PFSK-1 (cell line): Measurements from ENCODE around the gene NANOS2.

Experiments used
- FOXP2 ChIP-seq: optimal IDR thresholded peaks from 2 replicates; pipeline ENCODE3; 2011; ENCODE audit warnings: borderline replicate concordance, control low read depth, inconsistent platforms; ENCODE audit not compliant: insufficient read depth; ENCODE audit errors: extremely low read length, extremely low read depth
- POLR2AphosphoS5 ChIP-seq: IDR thresholded peaks from 2 replicates; pipeline ENCODE4 v1.6.1; 2012; ENCODE audit warnings: low read depth, mild to moderate bottlenecking, control low read depth, low read length, moderate library complexity
- REST ChIP-seq, 2 experiments: IDR thresholded peaks; 2 replicates each; pipeline versions ENCODE4 v1.6.1 to v1.8.0; 2011 to 2012; ENCODE audit warnings: low read depth in 2 of 2, low read length in 2 of 2, control low read depth in 1 of 2, inconsistent platforms in 1 of 2, mild to moderate bottlenecking in 1 of 2, moderate library complexity in 1 of 2; ENCODE audit not compliant: insufficient read depth in 1 of 2
- SIN3A ChIP-seq: IDR thresholded peaks from 2 replicates; pipeline ENCODE4 v1.6.1; 2012; ENCODE audit warnings: mild to moderate bottlenecking, low read length, moderate library complexity, borderline replicate concordance; ENCODE audit not compliant: insufficient read depth
- TAF1 ChIP-seq: IDR thresholded peaks from 2 replicates; pipeline ENCODE4 v1.6.1; 2012; ENCODE audit warnings: low read length, control low read depth, borderline replicate concordance; ENCODE audit not compliant: insufficient read depth

The NANOS2 gene

GRCh38 chr19:45958769-45959516 lies 44.4 kb upstream of the NANOS2 start:
- TF ChIP-seq TAF1 = no peak
- no peak for TF ChIP-seq SIN3A
- TF ChIP-seq REST (IDR thresholded peaks at IDR 0.05; ENCODE audit: insufficient read depth in 1 of 2, low read depth in 2 of 2, low read length in 2 of 2) = no peak
- TF ChIP-seq POLR2AphosphoS5 = no peak
- no peak for TF ChIP-seq FOXP2

GRCh38 chr19:45958320-45958719 lies 43.7 kb upstream of the NANOS2 start:
- TF ChIP-seq POLR2AphosphoS5 (no peak), REST (IDR thresholded peaks at IDR 0.05; ENCODE audit: insufficient read depth in 1 of 2, low read depth in 2 of 2, low read length in 2 of 2) (no peak), TAF1 (no peak), SIN3A (no peak), FOXP2 (no peak)

GRCh38 chr19:45955905-45956608 lies 41.5 kb upstream of the NANOS2 start:
- TF ChIP-seq POLR2AphosphoS5 (no peak), REST (IDR thresholded peaks at IDR 0.05; ENCODE audit: insufficient read depth in 1 of 2, low read depth in 2 of 2, low read length in 2 of 2) (no peak), TAF1 (no peak), SIN3A (no peak), FOXP2 (no peak)

- TF ChIP-seq TAF1 (no peak), FOXP2 (no peak), POLR2AphosphoS5 (no peak), SIN3A (no peak), REST (IDR thresholded peaks at IDR 0.05; ENCODE audit: insufficient read depth in 1 of 2, low read depth in 2 of 2, low read length in 2 of 2) (no peak)
Measured at GRCh38 chr19:45954156-45954555, 39.6 kb upstream of the NANOS2 start.
